DMS79 (cell line): ENCODE data around the gene N4BP3.
"Not testable (repeated sequence)": the region's sequence is repeated elsewhere in the genome, so short reads cannot be mapped to it uniquely, and the experiment has no call there.

ENCODE experiments used
- DNase-seq: peaks from one replicate; lab custom pipeline; 2025; lab: John Stamatoyannopoulos, UW

The N4BP3 gene, protein sequence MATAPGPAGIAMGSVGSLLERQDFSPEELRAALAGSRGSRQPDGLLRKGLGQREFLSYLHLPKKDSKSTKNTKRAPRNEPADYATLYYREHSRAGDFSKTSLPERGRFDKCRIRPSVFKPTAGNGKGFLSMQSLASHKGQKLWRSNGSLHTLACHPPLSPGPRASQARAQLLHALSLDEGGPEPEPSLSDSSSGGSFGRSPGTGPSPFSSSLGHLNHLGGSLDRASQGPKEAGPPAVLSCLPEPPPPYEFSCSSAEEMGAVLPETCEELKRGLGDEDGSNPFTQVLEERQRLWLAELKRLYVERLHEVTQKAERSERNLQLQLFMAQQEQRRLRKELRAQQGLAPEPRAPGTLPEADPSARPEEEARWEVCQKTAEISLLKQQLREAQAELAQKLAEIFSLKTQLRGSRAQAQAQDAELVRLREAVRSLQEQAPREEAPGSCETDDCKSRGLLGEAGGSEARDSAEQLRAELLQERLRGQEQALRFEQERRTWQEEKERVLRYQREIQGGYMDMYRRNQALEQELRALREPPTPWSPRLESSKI

DNA sequence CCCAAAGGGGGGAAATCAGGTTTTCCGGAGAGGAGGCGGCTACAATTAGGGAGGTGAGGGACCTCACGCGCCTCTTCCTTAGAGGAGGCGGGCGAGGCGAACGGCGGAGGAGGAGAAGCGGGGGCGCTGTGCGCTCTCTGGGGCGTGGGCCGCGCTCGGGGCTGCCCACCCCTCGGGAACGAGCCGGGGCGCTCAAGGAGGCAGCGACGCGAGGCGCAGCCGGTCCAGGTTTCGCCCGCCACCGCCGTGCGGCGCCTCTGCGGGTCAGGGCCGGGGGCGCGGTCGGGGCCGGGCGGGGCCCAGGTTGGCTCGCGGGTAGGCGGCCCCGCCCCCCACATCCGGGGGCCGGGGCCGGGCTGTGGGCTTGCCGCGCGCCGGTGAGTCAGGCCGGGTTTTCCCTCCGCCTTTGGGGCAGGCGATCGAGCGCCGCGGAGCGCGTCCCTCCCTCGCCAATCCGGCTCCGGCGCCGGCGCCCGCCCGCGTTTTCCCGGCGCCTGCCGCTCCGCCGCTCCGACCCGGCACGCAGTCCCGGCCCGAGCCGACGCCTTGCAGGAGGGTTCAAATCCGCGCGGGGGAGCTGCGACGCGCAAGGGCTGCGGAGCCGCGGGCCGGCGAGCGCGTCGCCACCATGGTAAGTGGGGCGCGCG is at the start of gene N4BP3:
Gene N4BP3, plus strand, starts transcription at position 392 of the 647 bp plus-strand sequence. CDS start 6,052 bp downstream, outside the sequence.
- DNase-seq = no peak

- DNase-seq = no peak
Measured at GRCh38 chr5:178067755-178068154, 45.6 kb upstream of the N4BP3 start.

- DNase-seq = no peak
Measured at GRCh38 chr5:178068293-178068692, 45.0 kb upstream of the N4BP3 start.

DNA sequence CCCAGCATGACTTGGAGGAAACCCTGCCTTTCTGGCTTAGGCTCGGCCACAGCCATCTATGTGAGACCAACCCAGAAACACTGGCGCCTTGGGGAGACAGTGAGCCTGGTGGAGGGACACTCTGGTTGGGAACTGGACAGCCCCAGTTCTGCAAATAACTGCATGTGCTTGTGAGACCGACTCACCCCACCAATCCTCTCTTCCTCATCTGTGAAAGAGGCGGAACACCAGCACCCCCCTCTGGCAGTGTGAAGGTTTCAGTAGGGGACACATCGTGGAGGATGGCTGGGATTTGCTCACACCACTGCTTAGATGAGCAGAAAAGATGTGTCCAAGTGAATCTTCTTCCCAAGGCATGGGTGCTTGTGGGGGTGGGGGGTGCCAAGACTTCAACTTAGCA is 43.4 kb upstream of the N4BP3 start:
- no peak for DNase-seq

- no peak for DNase-seq
Measured at GRCh38 chr5:178071108-178071507, 42.2 kb upstream of the N4BP3 start.

- no peak for DNase-seq
Measured at GRCh38 chr5:178072749-178073148, 40.6 kb upstream of the N4BP3 start.

- DNase-seq = no peak
Measured at GRCh38 chr5:178074266-178074952, 38.9 kb upstream of the N4BP3 start.

GRCh38 chr5:178076965-178077364 is 36.4 kb upstream of the N4BP3 start:
- not testable (repeated sequence) for DNase-seq

DNA sequence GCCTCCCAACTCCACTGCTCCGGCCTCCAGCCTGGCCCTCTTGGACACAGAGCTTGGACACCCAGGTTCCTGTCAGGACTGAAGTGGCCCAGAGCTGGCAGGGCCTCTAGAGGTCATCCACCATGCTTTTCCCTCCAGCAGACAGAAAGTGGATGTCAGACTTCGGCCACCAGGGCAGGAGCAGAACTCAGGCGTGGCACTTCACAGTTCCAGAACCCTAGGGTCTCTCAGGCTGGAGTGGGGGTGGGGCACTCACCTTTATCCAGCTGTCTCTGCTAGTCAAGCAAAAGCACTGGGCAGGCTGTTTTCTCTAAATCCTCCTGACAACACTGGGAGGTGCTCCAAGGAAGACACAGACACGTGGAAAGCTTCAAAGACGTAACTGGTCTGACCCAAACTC is 35.6 kb upstream of the N4BP3 start:
- no peak for DNase-seq

GRCh38 chr5:178078197-178079010 is 34.9 kb upstream of the N4BP3 start:
- no peak for DNase-seq

DNA sequence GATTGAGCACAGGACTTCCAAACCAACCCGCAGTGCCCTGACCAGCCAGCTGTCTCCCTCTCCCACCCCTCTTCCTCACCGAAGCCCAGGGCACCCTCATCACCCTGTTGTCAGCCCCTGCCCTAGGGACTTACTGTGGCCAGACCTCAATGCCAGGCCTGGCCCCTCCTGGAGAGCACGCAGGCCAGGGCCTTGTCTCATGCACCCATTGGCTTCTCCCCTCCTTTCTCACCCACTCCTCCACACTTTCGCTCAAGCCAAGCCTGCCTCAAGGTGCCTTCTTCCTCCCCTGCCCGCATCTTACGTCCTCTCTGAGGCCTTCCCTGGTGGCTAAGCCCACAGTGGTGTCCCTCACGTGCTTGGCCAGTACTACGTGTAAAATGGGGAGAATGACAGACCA is 33.3 kb upstream of the N4BP3 start:
- DNase-seq = no peak

GRCh38 chr5:178080618-178081410 is 32.5 kb upstream of the N4BP3 start:
- no peak for DNase-seq

GRCh38 chr5:178081571-178082243 is 31.6 kb upstream of the N4BP3 start:
- no peak for DNase-seq

GRCh38 chr5:178083922-178084321 is 29.4 kb upstream of the N4BP3 start:
- no peak for DNase-seq

- no peak for DNase-seq
Measured at GRCh38 chr5:178085316-178085715, 28.0 kb upstream of the N4BP3 start.

DNA sequence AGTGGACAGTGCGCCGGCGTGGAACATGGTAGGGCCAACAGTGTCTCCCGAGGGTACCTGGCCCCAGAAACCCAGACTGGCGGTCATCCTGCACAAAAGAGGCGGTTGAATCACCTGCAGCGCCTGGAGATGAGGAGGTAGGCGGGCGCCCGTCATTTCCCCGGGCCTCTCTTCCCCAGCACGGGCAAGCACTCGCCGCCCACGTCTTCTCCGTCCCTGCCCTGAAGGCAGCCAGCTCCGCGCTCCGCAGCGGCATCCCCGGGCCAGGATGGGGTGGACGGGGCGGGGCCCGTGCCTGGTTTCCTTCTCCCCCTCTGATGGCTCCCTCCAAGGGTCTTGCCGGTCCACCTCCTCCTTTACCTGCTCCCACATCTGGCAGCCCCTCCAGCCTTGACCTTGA is 27.1 kb upstream of the N4BP3 start:
- no peak for DNase-seq

DNA sequence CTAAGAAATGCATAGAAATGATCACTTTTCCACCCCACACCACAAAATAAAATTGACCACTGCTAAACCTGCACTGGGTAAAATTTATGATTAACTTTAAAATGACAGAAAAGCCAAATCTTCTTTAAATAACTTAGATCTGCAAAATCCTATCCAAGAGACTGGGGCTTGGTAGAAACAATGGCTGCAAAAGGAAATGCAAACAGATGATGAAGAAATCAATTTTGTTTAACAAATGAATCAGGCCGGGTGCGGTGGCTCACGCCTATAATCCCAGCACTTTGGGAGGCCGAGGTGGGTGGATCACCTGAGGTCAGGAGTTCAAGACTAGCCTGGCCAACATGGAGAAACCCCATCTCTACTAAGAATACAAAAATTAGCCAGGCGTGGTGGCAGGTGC is 26.1 kb upstream of the N4BP3 start:
- not testable (repeated sequence) for DNase-seq

- DNase-seq = no peak
Measured at GRCh38 chr5:178090856-178091255, 22.5 kb upstream of the N4BP3 start.

DNA sequence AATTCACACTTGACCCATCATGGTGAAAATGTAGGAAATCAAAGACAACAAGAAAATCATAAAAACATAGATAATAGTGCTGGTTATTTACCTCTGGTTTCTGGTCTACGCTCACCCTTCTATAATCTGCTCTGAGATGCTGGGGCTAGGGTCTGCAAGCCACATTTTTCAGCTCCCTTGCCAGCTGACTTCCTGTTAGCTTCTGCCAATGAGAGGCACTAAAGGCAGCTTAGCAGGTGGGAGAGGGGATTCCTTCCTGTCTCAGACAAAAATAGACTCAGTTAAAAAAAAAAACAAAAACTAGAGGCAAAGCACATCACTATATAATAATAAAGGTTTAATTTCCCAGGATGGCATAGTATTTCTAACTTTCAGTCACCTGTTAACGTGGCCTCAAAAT is 20.2 kb upstream of the N4BP3 start:
- no peak for DNase-seq

GRCh38 chr5:178094345-178094744 is 19.0 kb upstream of the N4BP3 start:
- no peak for DNase-seq
